Cortex of kidney (tissue), 1 donor: ENCODE results near the gene NOVA1.

Experiments used
- DNase-seq: peaks from one replicate; lab custom pipeline; 2025; lab: John Stamatoyannopoulos, UW

NOVA1 gene

DNA sequence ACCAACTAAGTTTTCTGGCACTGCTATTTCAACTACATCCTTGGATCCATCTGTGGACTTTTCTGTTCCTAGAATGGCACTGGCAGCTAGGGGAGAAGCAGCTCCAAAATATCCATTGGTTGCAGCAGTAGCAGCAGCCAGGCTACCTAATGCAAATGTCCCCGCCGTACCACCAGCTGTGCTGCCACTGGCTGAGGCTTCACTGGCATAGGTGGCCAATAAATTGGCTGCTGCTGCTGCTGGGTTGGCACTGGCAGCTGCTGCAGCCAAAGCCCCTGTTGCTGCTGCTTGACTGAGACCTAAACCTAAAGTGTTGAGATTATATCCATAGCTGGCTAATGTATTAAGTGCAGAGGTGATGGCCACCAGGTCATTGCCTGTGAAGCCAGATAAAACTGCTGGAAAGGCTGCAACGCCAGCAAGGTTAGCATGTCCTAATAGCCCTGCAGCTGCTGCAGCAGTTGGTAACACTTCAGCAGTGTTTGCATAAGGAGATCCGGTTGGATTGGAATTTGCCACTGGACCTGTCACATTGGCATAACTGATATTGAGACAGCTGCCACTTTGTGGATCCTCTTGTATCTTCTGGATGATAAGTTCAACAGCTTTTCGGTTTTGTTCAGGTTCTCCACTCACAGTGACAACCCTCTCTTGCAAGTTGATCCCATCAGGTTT is 149.5 kb downstream of the NOVA1 start:
- no peak for DNase-seq

DNA sequence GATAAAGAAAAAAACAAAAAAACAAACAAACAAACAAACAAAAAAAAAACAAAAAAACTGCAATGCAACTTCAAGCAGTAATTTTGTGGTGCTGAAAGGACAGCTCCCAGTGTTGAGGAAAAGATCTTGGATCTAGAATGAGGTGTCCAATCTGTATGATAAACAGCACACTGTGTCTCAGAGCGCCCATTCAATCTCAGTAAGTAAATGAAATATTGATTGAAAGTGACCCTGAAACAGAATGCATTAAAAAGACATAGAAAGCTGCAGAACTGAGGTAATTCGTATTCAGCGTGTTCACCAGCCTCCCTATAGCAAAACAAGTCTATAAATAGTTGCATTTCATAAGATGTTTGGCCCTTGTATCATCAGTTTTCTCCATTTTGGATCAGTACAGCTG is 153.0 kb downstream of the NOVA1 start:
- DNase-seq, result no peak

DNA sequence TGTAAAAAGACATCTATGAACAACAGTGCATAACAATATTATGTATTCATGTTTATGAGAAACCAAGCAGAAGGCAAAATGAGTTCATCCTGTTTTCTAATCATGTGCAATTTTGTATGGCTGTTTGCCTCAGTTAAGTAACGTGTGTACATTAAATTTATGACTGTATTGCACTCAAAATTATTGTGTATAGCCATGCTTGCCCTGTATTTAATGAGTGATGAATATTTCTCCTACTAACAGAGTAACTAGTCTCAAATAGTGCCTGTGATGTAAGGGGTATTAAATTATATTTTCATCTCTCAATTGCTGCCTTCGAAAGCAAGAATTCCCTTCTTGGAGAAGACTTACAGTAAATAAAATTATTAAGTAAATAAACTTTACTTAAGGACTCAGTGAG is 154.2 kb downstream of the NOVA1 start:
- no peak for DNase-seq

DNA sequence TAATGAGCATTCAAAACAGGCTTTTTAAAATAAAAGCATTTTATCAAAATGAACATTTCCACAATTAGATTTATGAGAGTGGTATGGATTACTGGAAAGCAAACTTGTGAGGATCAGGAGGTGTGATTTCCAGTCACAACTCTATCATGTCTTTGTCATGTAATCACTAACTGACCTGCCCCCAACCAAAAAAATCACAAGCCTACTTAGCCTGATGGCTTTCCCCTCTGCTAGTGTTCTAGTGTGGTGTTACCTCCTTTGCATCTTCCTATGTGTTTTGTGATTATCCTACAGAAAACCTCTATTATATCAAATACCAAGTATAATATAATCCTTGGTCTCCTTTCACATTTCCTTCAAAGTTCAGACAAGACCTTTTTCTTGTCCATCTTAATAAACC is 168.6 kb downstream of the NOVA1 start:
- DNase-seq, result no peak

DNA sequence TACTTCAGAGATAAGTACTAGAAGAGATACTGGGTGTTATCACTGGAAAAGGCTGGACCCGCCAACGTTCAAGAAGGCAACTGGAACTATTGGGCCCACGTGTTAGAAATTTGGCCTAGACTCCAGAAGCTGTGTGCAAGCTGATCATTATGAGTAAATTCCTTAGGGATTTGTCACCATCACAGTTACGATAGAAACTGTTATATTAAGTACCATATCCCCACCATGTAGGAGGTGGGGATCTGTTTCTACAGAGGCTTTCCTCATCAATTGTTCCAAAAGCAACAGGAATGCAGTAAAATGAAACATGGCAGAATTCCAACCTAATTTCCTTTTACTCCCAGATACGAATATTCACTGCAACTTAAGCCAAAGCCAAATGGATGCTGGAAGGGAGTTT is 170.7 kb downstream of the NOVA1 start:
- no peak for DNase-seq

DNA sequence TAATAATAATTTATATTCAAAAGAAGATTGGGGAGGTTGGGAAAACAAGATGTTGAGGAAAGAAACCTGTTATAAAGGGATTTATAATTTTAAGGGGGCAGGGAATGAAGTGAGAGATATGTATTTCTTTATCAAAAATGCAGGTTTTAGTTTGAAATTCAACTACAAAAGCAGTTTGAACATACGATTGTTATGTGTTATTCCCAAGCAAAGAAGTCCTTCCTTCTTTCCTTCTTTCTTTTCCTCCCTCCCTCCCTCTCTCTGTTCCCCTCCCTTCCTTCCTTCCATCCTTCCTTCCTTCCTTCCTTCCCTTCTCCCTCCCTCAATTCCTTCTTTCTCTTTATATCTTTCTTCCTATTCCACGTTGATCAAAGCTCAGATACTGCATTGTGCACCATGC is 173.3 kb downstream of the NOVA1 start:
- no peak for DNase-seq

DNA sequence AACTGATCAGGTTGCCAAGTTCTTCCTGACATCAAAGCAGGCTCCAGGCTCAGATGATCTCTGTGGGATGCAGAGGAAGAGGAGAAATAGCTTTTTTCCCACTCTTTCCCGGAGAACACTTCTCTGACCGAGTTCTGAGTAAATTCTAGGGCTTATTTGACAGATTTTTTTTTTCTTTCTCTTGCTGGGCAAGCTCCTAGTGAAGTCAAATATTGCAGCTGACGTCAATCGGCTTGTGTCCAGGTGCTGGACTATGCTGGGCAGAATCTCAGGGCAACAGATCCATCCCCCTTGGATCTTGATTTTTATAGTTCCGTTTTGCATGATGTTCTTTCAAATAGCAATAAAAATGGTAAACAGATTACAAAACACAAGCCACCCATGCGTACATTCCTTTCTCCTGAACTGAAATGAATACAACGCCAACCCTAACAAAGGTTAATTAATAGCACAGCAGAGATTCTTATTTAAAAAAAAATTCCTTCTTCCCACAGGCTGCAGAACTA is 182.2 kb downstream of the NOVA1 start:
- no peak for DNase-seq

DNA sequence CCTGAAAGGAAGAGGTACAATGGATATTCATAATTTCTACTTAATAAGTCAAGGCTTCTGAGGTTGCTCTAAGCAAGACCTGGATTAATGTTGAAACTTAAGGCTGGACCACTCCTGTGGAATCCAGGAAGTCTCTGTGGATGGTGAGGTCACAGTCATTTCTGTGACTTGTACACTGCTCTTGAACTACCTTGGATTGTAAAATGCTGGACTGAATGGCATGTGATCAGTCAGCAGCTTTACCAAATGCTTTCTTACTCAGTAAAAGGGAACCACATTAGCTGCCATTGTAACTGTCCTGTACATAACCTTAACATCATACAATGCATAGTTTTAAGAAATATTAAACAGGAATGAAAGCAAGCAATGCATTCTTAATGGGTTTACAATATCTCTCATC is 182.9 kb downstream of the NOVA1 start:
- no peak for DNase-seq

DNA sequence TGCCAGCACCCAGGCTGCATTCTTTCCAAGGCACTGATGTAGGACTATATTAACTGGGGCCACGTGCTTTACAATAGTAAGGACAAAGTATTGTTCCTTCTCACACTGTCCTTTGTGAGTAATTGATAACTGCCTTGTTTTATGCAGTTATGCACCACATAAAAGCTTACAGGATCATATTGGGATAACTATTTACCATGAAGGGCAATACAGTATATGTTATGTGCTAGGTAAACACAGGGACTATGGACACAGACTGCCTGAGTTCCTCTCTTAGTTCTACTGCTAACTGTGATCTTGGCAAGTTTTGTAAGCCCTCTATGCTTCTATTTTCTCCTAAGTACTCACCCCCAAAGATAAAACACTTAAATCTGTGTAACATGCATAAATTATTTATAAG is 183.7 kb downstream of the NOVA1 start:
- DNase-seq, result no peak

DNA sequence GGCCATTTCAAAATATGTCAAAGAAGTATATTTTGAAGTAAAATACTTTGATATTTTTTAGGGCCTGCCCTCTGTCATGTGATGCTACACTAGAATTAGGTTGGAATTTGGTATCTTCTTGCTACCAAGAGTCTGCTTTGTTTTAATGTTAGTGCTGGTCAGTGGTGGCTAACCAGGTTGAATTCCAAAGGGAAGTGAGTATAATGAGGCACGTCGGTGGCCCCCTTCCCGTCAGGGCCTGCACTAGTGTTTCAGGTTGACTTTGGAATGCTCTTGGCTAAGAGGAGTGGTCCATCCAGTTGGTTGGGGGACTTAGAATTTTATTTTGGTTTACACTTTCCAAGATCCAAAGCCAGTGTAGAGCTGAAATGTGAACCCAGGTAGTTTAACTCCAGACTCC is 185.4 kb downstream of the NOVA1 start:
- no peak for DNase-seq

DNA sequence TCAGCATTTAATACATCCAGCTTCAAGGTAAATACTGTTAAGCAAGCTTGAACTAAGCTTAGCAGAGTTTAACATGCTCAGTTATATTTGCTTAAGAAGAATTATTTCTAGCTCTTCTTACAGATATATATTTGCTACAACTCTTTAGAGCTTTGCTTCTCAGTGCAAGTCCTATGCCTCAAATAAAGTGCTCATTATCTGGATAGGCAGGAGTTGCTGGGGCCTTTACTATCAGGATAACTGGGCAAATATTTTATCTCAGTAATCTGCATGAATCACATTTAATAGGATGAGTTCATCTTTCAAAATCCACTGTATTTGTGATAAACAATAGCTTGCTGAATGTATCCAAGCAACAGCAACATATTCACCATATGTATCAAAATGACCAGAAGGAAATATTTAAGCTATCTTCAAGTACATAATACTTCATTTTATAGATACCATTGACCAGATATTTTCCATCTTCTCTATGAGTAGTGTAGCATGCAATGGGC is 187.6 kb downstream of the NOVA1 start:
- no peak for DNase-seq

DNA sequence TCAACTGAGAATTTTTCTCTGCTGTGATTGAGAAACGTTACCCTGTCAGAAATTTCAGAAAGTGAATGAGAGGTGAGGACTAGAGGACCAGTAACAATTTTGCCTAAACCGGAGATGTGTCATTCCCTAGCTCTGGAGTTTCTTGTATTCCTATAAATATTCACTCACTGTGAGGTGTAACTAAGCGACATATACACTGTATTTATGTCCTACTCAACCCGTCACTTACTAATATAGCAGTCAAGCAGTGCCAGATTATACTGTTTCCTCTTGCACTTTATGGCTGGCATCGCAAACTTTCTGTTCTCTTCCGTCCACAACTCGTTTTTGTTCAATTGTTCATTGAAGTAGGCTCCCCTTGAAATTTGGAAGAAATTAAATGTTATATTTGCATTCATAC is 192.9 kb downstream of the NOVA1 start:
- DNase-seq, result no peak

DNA sequence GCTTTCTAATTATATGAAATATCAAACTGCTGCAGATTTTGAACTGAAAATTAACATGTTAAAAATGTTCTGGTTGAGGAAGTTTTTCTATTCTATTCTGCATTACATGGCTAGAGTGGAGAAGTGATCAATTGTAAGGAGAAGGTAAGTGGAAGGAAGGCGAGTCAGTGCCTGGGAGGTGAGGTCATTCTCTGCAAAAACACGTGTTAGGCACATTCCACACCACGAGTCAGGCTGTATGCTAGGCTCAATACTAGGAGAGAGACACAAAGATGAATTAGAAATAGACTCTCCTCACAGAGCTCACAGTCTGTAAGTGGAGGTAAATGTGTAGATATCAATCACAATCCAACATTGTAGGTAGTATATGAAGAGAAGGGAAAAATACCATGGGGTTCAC is 194.1 kb downstream of the NOVA1 start:
- DNase-seq, result no peak

DNA sequence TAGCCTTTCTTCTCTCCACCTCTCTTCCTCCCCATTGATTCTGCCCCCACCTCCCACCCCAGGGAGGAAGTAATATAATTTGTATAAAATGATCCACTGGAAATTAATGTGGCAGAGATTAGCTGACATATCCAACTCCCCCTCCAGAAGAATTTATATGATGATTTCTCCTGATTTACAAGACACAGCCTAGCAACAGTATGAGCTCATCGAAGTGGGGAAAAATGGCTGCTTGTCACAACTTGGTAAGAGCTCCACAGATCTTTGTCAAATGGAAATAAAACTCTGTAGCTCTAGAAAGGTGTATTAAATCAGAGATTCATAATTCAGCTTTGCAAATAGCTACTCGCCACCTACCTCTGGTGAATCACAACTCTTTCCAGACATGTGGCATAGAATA is 195.7 kb downstream of the NOVA1 start:
- DNase-seq, result no peak

DNA sequence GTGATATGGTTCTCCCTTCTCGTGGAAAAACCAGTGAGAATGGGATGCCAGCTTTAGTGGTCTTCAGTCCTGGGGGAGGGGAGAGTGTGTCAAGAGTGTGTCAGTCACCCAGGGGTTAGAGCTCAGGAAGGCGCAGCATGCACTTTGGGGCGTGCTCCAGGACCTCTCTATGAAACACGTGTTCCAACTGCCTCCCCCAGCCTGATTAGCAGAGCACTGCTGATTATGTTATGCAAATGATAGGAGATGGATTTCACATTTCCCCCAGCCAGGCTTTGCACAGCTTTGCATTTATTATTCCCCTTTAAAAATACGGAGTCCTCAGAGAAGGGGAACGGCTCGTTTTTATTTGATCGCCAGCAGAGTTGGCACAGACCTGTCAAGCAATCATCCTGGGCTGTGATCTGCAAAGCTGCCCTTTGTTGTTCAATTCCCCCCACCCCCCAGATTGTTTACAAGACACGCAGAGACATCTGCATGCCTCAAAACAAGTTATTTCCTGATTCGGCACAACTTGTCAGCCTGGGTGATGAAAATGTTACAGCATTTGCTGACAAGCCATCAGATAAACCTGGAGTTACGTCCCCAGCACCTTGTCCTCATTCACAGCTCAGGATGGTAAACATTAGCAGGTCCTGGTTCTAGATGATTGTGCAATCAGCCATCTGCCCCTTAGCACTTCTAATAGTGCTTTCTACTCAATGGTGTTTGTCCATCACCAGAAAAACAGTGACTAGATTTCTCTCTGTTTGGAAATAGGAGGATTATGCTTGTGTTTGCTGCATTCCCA is 196.5 kb downstream of the NOVA1 start:
- DNase-seq, result no peak

DNA sequence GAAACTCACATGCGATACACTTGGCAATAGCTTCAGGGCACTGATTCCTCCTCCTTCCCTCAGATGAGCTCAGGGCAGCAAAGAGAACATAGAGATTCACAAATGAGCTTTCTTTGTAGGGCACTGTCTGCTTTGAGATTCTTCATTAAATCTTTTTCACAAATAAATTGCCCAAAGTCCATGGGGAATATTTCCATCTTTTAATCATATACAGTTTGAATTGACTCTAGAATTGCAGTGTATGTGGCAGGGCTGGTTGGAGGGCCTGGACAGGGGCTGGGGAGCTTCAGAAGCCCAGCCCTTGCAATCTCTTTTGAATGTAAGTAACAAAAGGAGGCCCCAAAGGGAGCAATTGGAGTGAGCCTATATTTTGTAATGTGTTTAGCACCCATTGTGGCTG is 197.5 kb downstream of the NOVA1 start:
- DNase-seq, result no peak

DNA sequence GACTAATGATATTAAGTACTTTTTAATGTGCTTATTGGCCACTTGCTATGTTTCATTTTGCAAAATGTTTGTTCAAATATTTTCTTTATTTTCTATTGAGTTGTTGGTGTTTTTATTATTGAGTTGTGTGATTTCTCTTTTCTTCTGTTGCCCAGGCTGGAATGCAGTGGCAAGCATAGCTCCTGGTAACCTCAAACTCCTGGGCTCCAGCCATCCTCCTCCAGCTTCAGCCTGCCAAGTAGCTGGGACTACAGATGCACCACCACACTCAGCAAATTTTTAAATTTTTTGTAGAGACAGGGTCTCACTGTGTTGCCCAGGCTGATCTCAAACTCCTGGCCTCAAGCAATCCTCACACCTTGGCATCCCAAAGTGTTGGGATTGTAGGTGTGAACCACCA is 199.2 kb downstream of the NOVA1 start:
- DNase-seq, result no peak
